Smooth muscle cell (in vitro differentiated cells): ENCODE results near the gene SLC2A11. TPM values are rescaled to one million over a fixed set of nuclear protein-coding genes. Genes with fewer than 3 reads are reported as not detected.
"Not testable (repeated sequence)": the region's sequence is repeated elsewhere in the genome, so short reads cannot be mapped to it uniquely, and the experiment has no call there.

ENCODE experiments used
- DNase-seq: peaks from one replicate; lab custom pipeline; 2025; ENCODE audit not compliant: unreplicated experiment; lab: John Stamatoyannopoulos, UW
- H2AFZ ChIP-seq: fragments of 200-600 bp; sonication (generic); 2 replicates; pipeline ENCODE4 v1.6.0; 2016; ENCODE audit warnings: antibody characterized with exemption, low read depth, mild to moderate bottlenecking
- H3F3A ChIP-seq: fragments of 200-600 bp; sonication (generic); 2 replicates; pipeline ENCODE4 v1.6.0; 2017; ENCODE audit warnings: antibody characterized with exemption, low read depth
- H3K27ac ChIP-seq: fragments of 200-600 bp; sonication (generic); 2 replicates; pipeline ENCODE4 v1.5.1; 2016; ENCODE audit warnings: low read depth, mild to moderate bottlenecking
- H3K27me3 ChIP-seq: fragments of 200-600 bp; sonication (generic); 2 replicates; pipeline ENCODE4 v1.6.1; 2016; ENCODE audit warnings: low read depth, mild to moderate bottlenecking
- H3K36me3 ChIP-seq: fragments of 200-600 bp; sonication (generic); 2 replicates; pipeline ENCODE4 v1.5.1; 2016; ENCODE audit warnings: low read depth
- H3K4me1 ChIP-seq: fragments of 200-600 bp; sonication (generic); 2 replicates; pipeline ENCODE4 v1.5.1; 2016; ENCODE audit warnings: low read depth
- H3K4me2 ChIP-seq: fragments of 200-600 bp; sonication (generic); 2 replicates; pipeline ENCODE4 v1.6.0; 2016; ENCODE audit warnings: mild to moderate bottlenecking
- H3K4me3 ChIP-seq: fragments of 200-600 bp; sonication (generic); 2 replicates; pipeline ENCODE4 v1.5.1; 2016; ENCODE audit warnings: mild to moderate bottlenecking
- H3K79me2 ChIP-seq: fragments of 200-600 bp; sonication (generic); 2 replicates; pipeline ENCODE4 v1.6.0; 2016; ENCODE audit warnings: low read depth, mild to moderate bottlenecking
- H3K9ac ChIP-seq: fragments of 200-600 bp; sonication (generic); 2 replicates; pipeline ENCODE4 v1.6.0; 2016; ENCODE audit warnings: low read depth
- H3K9me3 ChIP-seq: fragments of 200-600 bp; sonication (generic); replicated peaks from 2 replicates; pipeline ENCODE4 v1.5.1; 2016; ENCODE audit warnings: low read depth
- H4K20me1 ChIP-seq: fragments of 200-600 bp; sonication (generic); 2 replicates; pipeline ENCODE4 v1.6.0; 2016; ENCODE audit warnings: low read depth
- CTCF ChIP-seq: fragments of 200-600 bp; sonication (generic); IDR thresholded peaks from 2 replicates; pipeline ENCODE4 v1.5.1; 2017; ENCODE audit warnings: borderline replicate concordance, mild to moderate bottlenecking, antibody characterized with exemption; ENCODE audit not compliant: insufficient read depth, poor library complexity, severe bottlenecking
- WGBS: methylation state at CpG from one replicate; pipeline ENCODE4 v1.1.7; 2016; ENCODE audit warnings: low lambda C conversion rate; 5-methylcytosine and 5-hydroxymethylcytosine counted together
- polyA plus RNA-seq: library from polyadenylated mRNA; unstranded; fragments of >200 nt; fragmentation: Nextera tagmentation; extraction: Ambion mirVana; gene quantifications from 2 replicates; pipeline ENCODE4 v1.2.1, GENCODE V29; 2016
- total RNA-seq: library from RNA; depleted of rRNA; stranded (reverse); fragments of >200 nt; gene quantifications from 2 replicates; pipeline ENCODE4 v1.2.3, GENCODE V29; 2014

Gene SLC2A11
- total and polyA plus RNA-seq, 2 experiments from 2014 or later: 3.5 to 9.5 TPM

DNA sequence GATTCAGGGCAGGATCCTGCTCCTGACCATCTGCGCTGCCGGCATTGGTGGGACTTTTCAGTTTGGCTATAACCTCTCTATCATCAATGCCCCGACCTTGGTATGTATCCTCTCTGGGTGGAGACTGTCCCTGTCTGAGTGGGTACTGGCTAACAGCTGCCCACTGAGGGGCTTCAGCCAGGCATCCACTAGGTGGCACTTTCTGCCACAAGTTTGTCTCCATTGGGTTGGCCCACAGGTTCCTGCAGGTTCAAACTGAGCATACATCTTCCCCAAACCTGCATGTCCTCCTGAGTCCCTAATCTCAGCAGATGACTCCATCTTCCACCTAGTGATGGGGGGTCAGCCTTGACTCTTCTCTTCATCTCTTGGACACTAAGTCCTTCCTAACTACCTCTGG is 4.4 kb downstream of the SLC2A11 start:
- Histone ChIP-seq H3K9me3 (no peaks in the 10 kb centered on the region), H4K20me1 (no peaks in the 10 kb centered on the region), H2AFZ (no peak overlapping the region), H3K36me3 (no peaks in the 10 kb centered on the region), H3K27me3 (no peaks in the 10 kb centered on the region), H3K4me2 (no peak overlapping the region), H3K9ac (no peak overlapping the region), H3K79me2 (no peaks in the 10 kb centered on the region), H3K4me1 (peaks cover 7% of the 10 kb centered on the region), H3F3A (no peaks in the 10 kb centered on the region), H3K4me3 (no peak overlapping the region), H3K27ac (no peak overlapping the region)
- DNase-seq: no peak
- WGBS: 91% methylated on average over 3 of the region's 3 CpGs
- peak; percentile 23 for TF ChIP-seq CTCF

DNA sequence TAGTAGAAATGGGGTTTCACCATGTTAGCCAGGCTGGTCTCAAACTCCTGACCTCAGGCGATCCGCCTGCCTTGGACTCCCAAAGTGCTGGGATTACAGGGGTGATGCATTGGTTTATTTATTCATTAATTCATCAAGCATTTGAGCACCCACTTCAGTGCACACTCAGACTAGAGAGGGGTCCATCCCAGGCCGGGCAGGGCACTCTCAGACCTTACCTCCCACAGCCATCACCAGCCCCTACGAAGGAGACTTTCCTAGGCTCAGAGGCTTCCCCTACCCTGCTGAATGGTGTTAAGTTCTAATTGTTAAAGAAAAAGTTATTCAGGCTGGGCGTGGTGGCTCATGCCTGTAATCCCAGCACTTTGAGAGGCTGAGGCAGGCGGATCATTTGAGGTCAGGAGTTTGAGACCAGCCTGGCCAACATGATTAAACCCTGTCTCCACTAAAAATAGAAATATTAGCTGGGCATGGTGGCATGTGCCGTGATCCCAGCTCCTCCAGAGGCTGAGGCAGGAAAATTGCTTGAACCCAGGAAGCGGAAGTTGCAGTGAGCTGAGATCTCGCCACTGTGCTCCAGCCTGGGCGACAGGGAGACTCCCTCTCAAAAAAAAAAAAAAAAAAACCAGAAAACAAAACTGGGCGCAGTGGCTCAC is 7.0 kb downstream of the SLC2A11 start:
- H3K4me1 ChIP-seq, H3K79me2 ChIP-seq, H2AFZ ChIP-seq, H4K20me1 ChIP-seq, H3K4me2 ChIP-seq, H3K36me3 ChIP-seq, H3K9ac ChIP-seq, H3F3A ChIP-seq, H3K27ac ChIP-seq, H3K4me3 ChIP-seq, H3K27me3 ChIP-seq, H3K9me3 ChIP-seq, DNase-seq: not testable (repeated sequence)
- WGBS: 96% methylated on average over 11 of the region's 11 CpGs

- no peak for TF ChIP-seq CTCF
- Histone ChIP-seq H3K4me1 (no peaks in the 10 kb centered on the region), H3K27ac (no peak overlapping the region), H3K9ac (no peak overlapping the region), H3K9me3 (no peaks in the 10 kb centered on the region), H3K36me3 (no peaks in the 10 kb centered on the region), H3K4me2 (no peak overlapping the region), H3K27me3 (no peaks in the 10 kb centered on the region), H2AFZ (no peak overlapping the region), H3K4me3 (no peak overlapping the region), H3K79me2 (no peaks in the 10 kb centered on the region), H4K20me1 (no peaks in the 10 kb centered on the region), H3F3A (no peaks in the 10 kb centered on the region)
- WGBS: 96% methylated on average over 4 of the region's 4 CpGs
- DNase-seq: no peak
Observed at GRCh38 chr22:23868580-23868979, 10.9 kb downstream of the SLC2A11 start.

DNA sequence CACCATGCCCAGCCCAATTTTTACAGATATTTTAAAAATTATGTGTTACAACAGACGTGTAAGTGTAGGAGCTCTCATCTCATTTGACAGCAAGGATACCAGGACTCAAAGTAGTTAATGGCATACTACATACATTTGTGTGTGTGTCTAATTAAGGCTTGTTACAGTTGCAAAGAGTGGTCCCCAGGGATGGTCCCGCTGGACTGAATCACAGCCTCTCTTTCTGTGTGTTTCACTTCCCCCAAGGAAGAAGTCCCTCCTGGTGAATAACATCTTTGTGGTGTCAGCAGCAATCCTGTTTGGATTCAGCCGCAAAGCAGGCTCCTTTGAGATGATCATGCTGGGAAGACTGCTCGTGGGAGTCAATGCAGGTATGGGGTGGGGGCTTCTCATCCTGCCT is 17.2 kb downstream of the SLC2A11 start:
- H3K36me3 ChIP-seq: peaks cover 3% of the 10 kb centered on the region
- DNase-seq: no peak
- H3K9ac ChIP-seq: no peak overlapping the region
- no peak overlapping the region for H3K4me2 ChIP-seq
- no peaks in the 10 kb centered on the region for H3F3A ChIP-seq
- no peak overlapping the region for H3K27ac ChIP-seq
- WGBS: 90% methylated on average over 4 of the region's 4 CpGs
- no peak overlapping the region for H2AFZ ChIP-seq
- no peaks in the 10 kb centered on the region for H3K9me3 ChIP-seq
- no peaks in the 10 kb centered on the region for H3K4me1 ChIP-seq
- TF ChIP-seq CTCF: no peak
- H4K20me1 ChIP-seq: no peaks in the 10 kb centered on the region
- H3K79me2 ChIP-seq: no peaks in the 10 kb centered on the region
- no peak overlapping the region for H3K4me3 ChIP-seq
- H3K27me3 ChIP-seq: no peaks in the 10 kb centered on the region
